CD4-positive, alpha-beta T cell treated with Interleukin-6 at 100 ng/mL for 8 hours (primary cell): ENCODE measurements around the gene CUBN.
A peak's percentile ranks its signal among the peaks of the same experiment; 100 is the strongest.

ENCODE experiments used
- DNase-seq: peaks from one replicate; pipeline ENCODE4 v3.0.0-alpha.2; 2020; ENCODE audit warnings: mixed read lengths, low spot score

Gene CUBN

DNA sequence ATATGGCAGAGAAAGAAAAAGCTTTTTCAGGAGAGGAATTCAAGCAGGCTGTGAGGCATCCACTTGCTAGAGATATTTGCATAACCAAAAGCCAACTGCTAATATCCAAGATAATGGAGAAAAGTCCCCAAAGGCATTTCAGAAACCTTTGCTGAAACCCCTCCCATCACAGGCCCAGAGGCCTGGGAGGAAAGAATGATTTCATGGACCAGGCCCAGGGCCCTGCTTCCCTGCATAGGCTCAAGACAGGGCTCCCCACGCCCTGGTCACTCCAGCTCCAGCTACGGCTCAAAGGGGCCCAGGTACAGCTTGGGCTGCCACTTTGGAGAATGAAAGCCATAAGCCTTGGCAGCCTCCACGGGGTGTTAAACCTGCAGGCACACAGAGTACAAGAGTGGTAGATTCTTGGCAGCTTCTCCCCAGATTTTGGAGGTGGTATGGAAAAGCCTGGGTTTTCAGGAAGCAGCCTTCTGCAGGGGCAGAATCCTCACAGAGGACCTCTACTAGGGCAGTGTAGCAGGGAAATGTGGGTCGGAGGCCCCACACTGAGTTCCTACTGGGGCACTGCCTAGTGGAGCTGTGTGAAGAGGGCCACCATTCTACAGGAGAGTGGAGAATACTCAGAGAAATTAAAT lies 306.8 kb downstream of the CUBN start:
- no peak for DNase-seq

GRCh38 chr10:16822027-16822426 lies 307.6 kb downstream of the CUBN start:
- no peak for DNase-seq

- DNase-seq: no peak
These were observed 309.2 kb downstream of the CUBN start for GRCh38 chr10:16820421-16820820.

GRCh38 chr10:16820018-16820417 lies 309.6 kb downstream of the CUBN start:
- no peak for DNase-seq

DNA sequence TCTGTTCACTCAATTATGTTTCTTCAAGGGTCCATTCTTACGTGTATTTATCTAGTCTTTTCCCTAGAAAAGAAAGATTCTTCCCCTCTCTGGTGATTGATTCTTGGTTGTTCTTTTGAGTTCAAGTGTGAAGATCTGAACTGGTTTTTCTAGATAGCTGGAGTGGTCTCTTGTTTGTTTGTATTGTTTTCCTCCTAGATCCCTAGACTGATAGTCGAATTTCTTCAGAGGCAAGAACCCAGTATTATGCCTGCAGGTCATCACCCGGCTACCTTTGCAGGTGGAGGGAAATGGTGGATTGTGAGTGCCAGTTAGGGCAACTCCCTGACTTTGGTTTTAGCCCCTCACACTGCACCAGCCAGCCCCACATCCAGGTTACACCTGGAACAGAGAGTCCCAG lies 310.2 kb downstream of the CUBN start:
- no peak for DNase-seq

DNA sequence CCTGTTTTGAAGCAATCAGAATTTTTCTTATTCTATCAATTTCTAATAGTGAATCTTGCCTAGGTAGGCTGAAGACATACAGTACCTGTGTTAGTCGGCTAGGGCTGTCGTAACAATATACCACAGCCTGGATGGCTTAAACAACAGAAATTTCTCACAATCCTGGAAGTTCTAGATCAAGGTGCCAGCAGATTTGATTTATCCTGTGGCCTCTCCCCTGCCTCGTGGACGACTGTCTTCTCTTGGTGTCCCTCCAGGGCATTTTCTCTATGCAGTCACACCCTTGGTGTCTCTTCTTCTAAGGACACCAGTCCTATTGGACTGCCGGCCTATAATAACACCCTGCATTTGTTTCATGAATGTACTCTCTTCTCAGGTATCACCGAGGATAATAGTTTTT lies 310.6 kb downstream of the CUBN start:
- no peak for DNase-seq

GRCh38 chr10:16817125-16818019 lies 312.2 kb downstream of the CUBN start, which contains the start of gene RSU1:
Gene RSU1 (minus strand): TSS chr10:16817424. CDS start chr10:16817081, 343 bp downstream.
- DNase-seq: peak; percentile 100

- no peak for DNase-seq
These were observed 312.8 kb downstream of the CUBN start for GRCh38 chr10:16816830-16817124.

GRCh38 chr10:16816171-16816570 lies 313.4 kb downstream of the CUBN start:
- no peak for DNase-seq

DNA sequence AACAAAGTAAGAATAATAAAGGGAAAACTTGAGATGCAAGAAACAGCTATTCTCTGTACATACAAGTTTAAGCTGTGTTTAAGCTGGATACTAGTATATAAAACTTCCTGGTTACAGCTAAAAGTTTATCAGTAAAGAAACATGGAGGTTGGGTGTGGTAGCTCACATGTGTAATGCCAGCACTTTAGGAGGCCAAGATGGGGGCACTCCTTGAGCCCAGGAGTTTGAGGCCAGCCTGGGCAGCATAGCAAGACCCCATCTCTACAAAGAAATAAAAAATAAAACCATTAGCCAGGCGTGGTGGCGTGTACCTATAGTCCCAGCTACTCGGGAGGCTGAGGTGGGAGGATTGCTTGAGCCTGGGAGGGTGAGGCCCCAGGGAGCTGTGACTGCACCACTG lies 315.6 kb downstream of the CUBN start:
- no peak for DNase-seq

GRCh38 chr10:16812676-16813075 lies 316.9 kb downstream of the CUBN start:
- no peak for DNase-seq

- no peak for DNase-seq
These were observed 317.8 kb downstream of the CUBN start for GRCh38 chr10:16811765-16812164.

GRCh38 chr10:16811292-16811691 lies 318.3 kb downstream of the CUBN start:
- no peak for DNase-seq

DNA sequence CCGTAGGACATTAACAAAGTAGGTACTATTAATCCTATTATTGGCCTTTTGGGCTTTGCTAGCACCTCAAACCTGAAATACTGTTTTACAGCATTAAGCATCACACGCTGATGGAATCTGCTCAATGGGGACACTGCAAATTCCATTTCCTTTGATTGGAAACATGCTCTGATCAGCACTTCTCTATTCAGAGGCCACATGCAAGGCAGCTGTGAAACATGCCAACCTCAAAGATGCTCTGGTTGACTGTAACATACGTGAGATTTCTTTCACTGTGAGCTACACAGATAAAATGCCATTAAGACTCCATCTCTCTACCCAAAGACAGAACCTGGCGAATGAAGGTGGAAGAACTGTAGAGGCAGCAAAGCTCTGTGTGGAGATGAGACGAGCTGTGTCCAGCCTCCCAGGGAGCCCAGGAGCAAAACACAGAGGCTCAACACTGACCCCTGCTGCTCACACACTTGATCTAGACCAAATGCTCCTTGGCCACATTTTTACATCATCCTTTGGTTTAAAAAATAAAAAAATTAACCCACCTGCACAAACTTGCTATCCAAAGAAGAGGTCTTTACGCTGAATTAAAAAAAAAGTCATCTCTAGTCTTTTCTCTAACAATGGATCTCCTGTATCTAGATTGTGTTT lies 320.4 kb downstream of the CUBN start:
- peak; percentile 29 for DNase-seq

- DNase-seq: no peak
These were observed 325.5 kb downstream of the CUBN start for GRCh38 chr10:16804123-16804522.

DNA sequence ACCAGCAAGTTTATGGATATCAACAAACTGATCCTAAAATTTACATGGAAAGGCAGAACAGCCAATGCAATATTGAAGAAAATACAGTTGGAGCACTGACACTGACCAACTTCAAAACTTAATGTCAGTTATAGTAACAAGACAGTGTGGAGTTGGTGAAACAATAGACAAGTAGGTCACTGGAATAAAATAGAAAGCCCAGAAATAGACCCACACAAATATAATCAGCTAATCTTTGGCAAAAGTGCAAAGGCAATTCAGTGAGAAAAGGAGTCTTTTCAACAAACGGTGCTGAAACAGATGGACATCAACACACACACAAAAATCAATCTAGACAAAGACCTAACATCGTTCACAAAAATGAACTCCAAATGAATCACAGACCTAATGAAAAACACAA lies 326.1 kb downstream of the CUBN start:
- DNase-seq: no peak

- no peak for DNase-seq
These were observed 330.0 kb downstream of the CUBN start for GRCh38 chr10:16799621-16800020.

GRCh38 chr10:16798571-16798970 lies 331.0 kb downstream of the CUBN start:
- DNase-seq: no peak

DNA sequence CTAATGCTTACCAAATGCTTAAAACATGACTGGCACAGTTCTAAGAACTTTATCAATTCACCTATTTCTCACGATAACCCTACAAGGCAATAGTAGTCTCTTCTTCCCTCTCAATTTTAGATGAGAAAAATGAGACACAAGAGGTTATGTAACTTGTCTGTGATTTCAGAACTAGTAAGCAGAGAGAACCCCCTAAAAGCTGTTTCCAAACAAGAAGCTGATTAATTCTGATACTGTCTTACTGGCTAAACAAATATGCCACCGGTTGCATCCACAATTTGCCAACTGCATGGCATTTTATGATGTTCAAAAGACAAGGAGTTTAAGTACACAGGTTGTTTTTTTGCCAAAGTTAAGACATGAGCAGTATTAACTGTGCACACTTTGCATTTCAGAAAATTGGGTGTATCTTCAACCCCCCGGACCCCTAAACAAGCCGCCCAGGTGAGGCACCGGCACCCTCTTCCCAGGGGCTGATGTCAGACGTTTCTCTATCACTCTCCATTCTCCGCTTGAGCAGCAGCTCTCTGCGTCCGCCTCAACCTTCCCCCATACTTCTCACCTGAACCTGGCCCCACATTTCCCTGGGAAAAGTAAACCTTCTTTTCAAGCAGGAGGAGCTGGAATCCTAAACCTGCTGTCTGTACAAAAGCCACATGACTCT lies 334.1 kb downstream of the CUBN start:
- DNase-seq: no peak

DNA sequence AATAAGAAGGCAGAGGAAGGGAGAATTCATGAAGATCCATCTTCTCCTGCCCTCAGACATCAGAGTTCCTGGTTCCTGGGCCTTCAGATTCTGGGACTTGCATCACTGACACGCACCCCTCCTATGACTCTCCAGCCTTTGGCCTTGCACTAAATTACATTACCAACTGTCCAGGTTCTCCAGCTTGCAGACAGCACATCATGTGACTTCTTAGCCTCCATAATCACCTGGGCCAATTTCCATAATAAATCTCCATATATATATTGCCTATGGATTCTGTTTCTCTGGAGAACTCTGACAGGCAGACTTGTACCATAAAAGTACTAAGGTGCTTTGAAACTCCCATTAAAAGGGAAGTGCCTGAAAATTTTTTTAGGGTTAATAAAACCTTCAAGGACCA lies 335.6 kb downstream of the CUBN start:
- DNase-seq: no peak

- DNase-seq: no peak
These were observed 336.9 kb downstream of the CUBN start for GRCh38 chr10:16792675-16793074.

- no peak for DNase-seq
These were observed 339.8 kb downstream of the CUBN start for GRCh38 chr10:16789765-16790164.

DNA sequence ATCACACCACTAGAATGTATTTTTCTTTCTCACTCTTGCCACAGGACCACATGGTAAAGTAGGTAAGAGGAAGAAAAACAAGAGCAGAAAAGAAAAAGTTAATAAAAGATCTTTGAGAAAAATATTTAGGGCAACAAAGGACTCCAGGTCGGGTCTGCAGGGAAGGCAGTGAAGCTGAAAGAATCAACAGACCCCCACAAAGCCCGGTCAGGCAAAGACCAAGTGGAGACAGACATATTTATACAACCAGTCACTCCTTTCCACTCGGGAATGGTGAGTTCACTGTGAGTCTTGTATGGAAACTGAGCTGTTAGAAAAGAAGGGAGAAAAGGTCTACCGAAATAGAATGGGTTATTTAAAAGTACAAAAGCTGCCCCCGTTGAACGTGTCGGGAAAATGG lies 340.4 kb downstream of the CUBN start:
- DNase-seq: no peak
